DOHH2 (cell line): Measurements from ENCODE around the gene BNC2.

ENCODE experiments used
- H3F3A ChIP-seq: fragments of 200-600 bp; sonication (generic), shearing (Covaris generic); 2 replicates; pipeline ENCODE4 v1.6.0; 2016; ENCODE audit warnings: antibody characterized with exemption, mild to moderate bottlenecking; ENCODE audit not compliant: control insufficient read depth, insufficient read depth
- H3K27ac ChIP-seq: fragments of 200-600 bp; sonication (generic); 2 replicates; pipeline ENCODE4 v1.5.1; 2014; ENCODE audit warnings: low read depth, mild to moderate bottlenecking, low read length, moderate library complexity
- H3K27me3 ChIP-seq: fragments of 200-600 bp; sonication (generic); 2 replicates; pipeline ENCODE4 v1.6.1; 2014; ENCODE audit warnings: mild to moderate bottlenecking, low read length, mixed read lengths; ENCODE audit not compliant: control insufficient read depth
- H3K36me3 ChIP-seq: fragments of 200-600 bp; sonication (generic); 2 replicates; pipeline ENCODE4 v1.6.1; 2014; ENCODE audit warnings: mild to moderate bottlenecking, low read length, moderate library complexity, mixed read lengths; ENCODE audit not compliant: control insufficient read depth
- H3K4me1 ChIP-seq: fragments of 200-600 bp; sonication (generic); 2 replicates; pipeline ENCODE4 v1.6.1; 2014; ENCODE audit warnings: mild to moderate bottlenecking, low read length, mixed read lengths; ENCODE audit not compliant: control insufficient read depth
- H3K4me2 ChIP-seq: fragments of 200-600 bp; sonication (generic); 2 replicates; pipeline ENCODE4 v1.6.0; 2014; ENCODE audit warnings: mild to moderate bottlenecking, low read length, moderate library complexity
- H3K4me3 ChIP-seq: fragments of 200-600 bp; sonication (generic); 2 replicates; pipeline ENCODE4 v1.5.1; 2014; ENCODE audit warnings: mild to moderate bottlenecking, low read length, mixed read lengths
- H3K79me2 ChIP-seq: fragments of 200-600 bp; sonication (generic); 2 replicates; pipeline ENCODE4 v1.6.1; 2014; ENCODE audit warnings: mild to moderate bottlenecking, low read length, mixed read lengths; ENCODE audit not compliant: control insufficient read depth
- H3K9me2 ChIP-seq: fragments of 200-600 bp; sonication (generic); replicated peaks from 2 replicates; pipeline ENCODE4 v1.6.1; 2014; ENCODE audit warnings: mild to moderate bottlenecking, low read length, mixed read lengths; ENCODE audit not compliant: control insufficient read depth
- H3K9me3 ChIP-seq: fragments of 200-600 bp; sonication (generic); 2 replicates; pipeline ENCODE4 v1.6.1; 2014; ENCODE audit warnings: antibody characterized with exemption, low read length, mixed read lengths; ENCODE audit not compliant: control insufficient read depth, insufficient read depth
- H4K20me1 ChIP-seq: fragments of 200-600 bp; sonication (generic); 2 replicates; pipeline ENCODE4 v1.6.0; 2014; ENCODE audit warnings: low read depth, mild to moderate bottlenecking, antibody characterized with exemption, low read length, moderate library complexity; ENCODE audit not compliant: control insufficient read depth, insufficient read depth
- CTCF ChIP-seq: fragments of 200-600 bp; sonication (generic); IDR thresholded peaks from one replicate; pipeline ENCODE4 v1.5.1; 2014; ENCODE audit warnings: antibody characterized with exemption, mild to moderate bottlenecking, low read depth, low read length; ENCODE audit not compliant: poor library complexity, severe bottlenecking
- EZH2phosphoT487 ChIP-seq: fragments of 200-600 bp; sonication (generic); IDR thresholded peaks from 2 replicates; pipeline ENCODE4 v1.6.1; 2017; ENCODE audit warnings: borderline replicate concordance, mild to moderate bottlenecking, antibody characterized with exemption, low read length, moderate library complexity, mixed read lengths

Gene BNC2

GRCh38 chr9:16794871-16795639 is 75.4 kb downstream of the BNC2 start:
- H3K4me3 ChIP-seq: no peak overlapping the region
- no peak overlapping the region for H3K27ac ChIP-seq
- no peaks in the 10 kb centered on the region for H3K79me2 ChIP-seq
- H3K27me3 ChIP-seq: no peaks in the 10 kb centered on the region
- H3K36me3 ChIP-seq: no peaks in the 10 kb centered on the region
- H3K9me3 ChIP-seq: no peaks in the 10 kb centered on the region
- no peak overlapping the region for H3K4me2 ChIP-seq
- no peaks in the 10 kb centered on the region for H3K4me1 ChIP-seq
- H3F3A ChIP-seq: no peaks in the 10 kb centered on the region
- H4K20me1 ChIP-seq: no peaks in the 10 kb centered on the region
- no peaks in the 10 kb centered on the region for H3K9me2 ChIP-seq
- TF ChIP-seq CTCF (no peak), EZH2phosphoT487 (no peak)

GRCh38 chr9:16794103-16794502 is 76.4 kb downstream of the BNC2 start:
- no peak overlapping the region for H3K4me3 ChIP-seq
- H3K4me1 ChIP-seq: no peaks in the 10 kb centered on the region
- H4K20me1 ChIP-seq: no peaks in the 10 kb centered on the region
- no peaks in the 10 kb centered on the region for H3K36me3 ChIP-seq
- no peak overlapping the region for H3K4me2 ChIP-seq
- no peaks in the 10 kb centered on the region for H3K27me3 ChIP-seq
- H3K9me2 ChIP-seq: no peaks in the 10 kb centered on the region
- H3K9me3 ChIP-seq: no peaks in the 10 kb centered on the region
- no peaks in the 10 kb centered on the region for H3K79me2 ChIP-seq
- TF ChIP-seq EZH2phosphoT487 (no peak), CTCF (no peak)
- H3K27ac ChIP-seq: no peak overlapping the region
- no peaks in the 10 kb centered on the region for H3F3A ChIP-seq

DNA sequence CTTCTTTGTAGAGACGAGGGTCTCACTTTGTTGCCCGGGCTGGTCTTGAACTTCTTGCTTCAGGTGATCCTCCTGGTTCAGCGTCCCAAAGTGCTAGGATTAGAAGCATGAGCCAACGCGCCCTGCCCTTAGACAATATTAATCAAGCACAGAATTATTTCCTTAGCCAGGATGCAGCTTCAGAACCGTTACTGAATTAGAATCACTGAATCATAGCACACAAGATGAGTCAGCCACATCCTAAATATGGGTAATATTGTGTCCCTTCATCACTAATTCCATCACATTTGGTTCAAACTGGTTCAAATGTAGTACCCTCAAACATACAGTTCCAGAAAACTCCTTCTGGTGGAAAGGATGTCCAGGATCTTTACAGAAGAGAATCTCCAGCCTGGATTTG is 82.7 kb downstream of the BNC2 start:
- H3K4me2 ChIP-seq: no peak overlapping the region
- no peak overlapping the region for H3K27ac ChIP-seq
- H3K27me3 ChIP-seq: no peaks in the 10 kb centered on the region
- no peaks in the 10 kb centered on the region for H3K9me3 ChIP-seq
- no peak overlapping the region for H3K4me3 ChIP-seq
- H3K79me2 ChIP-seq: no peaks in the 10 kb centered on the region
- TF ChIP-seq CTCF: no peak
- no peak for TF ChIP-seq EZH2phosphoT487
- H4K20me1 ChIP-seq: no peaks in the 10 kb centered on the region
- H3F3A ChIP-seq: no peaks in the 10 kb centered on the region
- H3K9me2 ChIP-seq: no peaks in the 10 kb centered on the region
- no peaks in the 10 kb centered on the region for H3K4me1 ChIP-seq
- H3K36me3 ChIP-seq: no peaks in the 10 kb centered on the region
